Effector memory CD4-positive, alpha-beta T cell (primary cell): ENCODE measurements around the gene MPPED2.

Experiments
- DNase-seq, 3 donors: peaks; one replicate each; pipeline ENCODE4 v3.0.0-alpha.2; 2020
- H3K27ac ChIP-seq: 2 replicates; pipeline ENCODE4 v1.7.0; 2013; ENCODE audit warnings: mild to moderate bottlenecking, low read length, moderate library complexity; ENCODE audit not compliant: insufficient read depth, poor library complexity, severe bottlenecking
- H3K27me3 ChIP-seq: replicated peaks from 2 replicates; pipeline ENCODE4 v1.7.0; 2013; ENCODE audit warnings: mild to moderate bottlenecking, low read length; ENCODE audit not compliant: insufficient read depth, control insufficient read depth, poor library complexity, severe bottlenecking
- H3K36me3 ChIP-seq: 2 replicates; pipeline ENCODE4 v1.7.0; 2013; ENCODE audit warnings: mild to moderate bottlenecking, low read length, moderate library complexity; ENCODE audit not compliant: control insufficient read depth, insufficient read depth
- H3K4me1 ChIP-seq: 2 replicates; pipeline ENCODE4 v1.7.0; 2013; ENCODE audit warnings: low read length, mild to moderate bottlenecking; ENCODE audit not compliant: control insufficient read depth, insufficient read depth, poor library complexity, severe bottlenecking
- H3K4me3 ChIP-seq: 2 replicates; pipeline ENCODE4 v1.7.0; 2013; ENCODE audit warnings: low read length, low read depth, mild to moderate bottlenecking; ENCODE audit not compliant: insufficient read depth, poor library complexity, severe bottlenecking
- H3K9me3 ChIP-seq: 2 replicates; pipeline ENCODE4 v1.7.0; 2013; ENCODE audit warnings: mild to moderate bottlenecking, low read length, moderate library complexity; ENCODE audit not compliant: control insufficient read depth

The MPPED2 gene

GRCh38 chr11:30495437-30495836 lies 90.7 kb downstream of the MPPED2 start:
- Histone ChIP-seq H3K4me1 (no peaks in the 10 kb centered on the region), H3K27me3 (no peaks in the 10 kb centered on the region), H3K36me3 (no peaks in the 10 kb centered on the region), H3K4me3 (no peak overlapping the region), H3K9me3 (no peaks in the 10 kb centered on the region), H3K27ac (no peak overlapping the region)
- DNase-seq, result no peak

- Histone ChIP-seq H3K27ac (no peak overlapping the region), H3K4me3 (no peak overlapping the region), H3K27me3 (no peaks in the 10 kb centered on the region), H3K36me3 (no peaks in the 10 kb centered on the region), H3K9me3 (no peaks in the 10 kb centered on the region), H3K4me1 (no peaks in the 10 kb centered on the region)
- DNase-seq, result no peak
Observed at GRCh38 chr11:30489511-30489910, 96.6 kb downstream of the MPPED2 start.

GRCh38 chr11:30489076-30489475 lies 97.1 kb downstream of the MPPED2 start:
- Histone ChIP-seq H3K9me3 (no peaks in the 10 kb centered on the region), H3K27ac (no peak overlapping the region), H3K4me3 (no peak overlapping the region), H3K4me1 (no peaks in the 10 kb centered on the region), H3K27me3 (no peaks in the 10 kb centered on the region), H3K36me3 (no peaks in the 10 kb centered on the region)
- DNase-seq, result no peak

- H3K36me3 ChIP-seq, result no peaks in the 10 kb centered on the region
- no peak overlapping the region for H3K27ac ChIP-seq
- DNase-seq, result no peak
- no peaks in the 10 kb centered on the region for H3K9me3 ChIP-seq
- no peaks in the 10 kb centered on the region for H3K4me1 ChIP-seq
- no peak overlapping the region for H3K4me3 ChIP-seq
- no peaks in the 10 kb centered on the region for H3K27me3 ChIP-seq
Observed at GRCh38 chr11:30488304-30488998, 97.7 kb downstream of the MPPED2 start.

GRCh38 chr11:30487200-30487898 lies 98.8 kb downstream of the MPPED2 start:
- DNase-seq, result no peak
- Histone ChIP-seq H3K27me3 (no peaks in the 10 kb centered on the region), H3K36me3 (no peaks in the 10 kb centered on the region), H3K4me1 (no peaks in the 10 kb centered on the region), H3K9me3 (no peaks in the 10 kb centered on the region), H3K27ac (no peak overlapping the region), H3K4me3 (no peak overlapping the region)

DNA sequence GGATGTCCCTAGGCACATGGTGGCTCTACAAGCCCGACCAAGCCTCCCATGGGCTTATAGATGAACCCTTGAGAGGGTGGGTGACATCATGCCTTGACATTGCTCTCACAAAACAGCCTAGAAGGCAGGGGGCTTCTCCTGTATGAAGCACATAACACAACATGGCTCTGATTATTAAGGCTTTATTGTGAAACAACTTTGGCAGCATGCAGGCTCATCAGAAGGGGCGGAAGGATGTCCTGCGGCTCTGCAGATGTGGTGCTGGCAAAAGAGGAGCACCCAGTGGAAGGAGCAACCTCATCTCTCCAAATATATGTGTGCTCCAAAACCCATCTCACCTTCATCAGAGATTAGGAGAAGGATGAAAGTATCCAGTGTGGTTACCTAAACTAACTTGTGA lies 100.4 kb downstream of the MPPED2 start:
- DNase-seq, result no peak
- Histone ChIP-seq H3K9me3 (no peaks in the 10 kb centered on the region), H3K36me3 (no peaks in the 10 kb centered on the region), H3K27me3 (no peaks in the 10 kb centered on the region), H3K27ac (no peak overlapping the region), H3K4me3 (no peak overlapping the region), H3K4me1 (no peaks in the 10 kb centered on the region)

- Histone ChIP-seq H3K4me1 (no peaks in the 10 kb centered on the region), H3K27me3 (no peaks in the 10 kb centered on the region), H3K9me3 (no peaks in the 10 kb centered on the region), H3K36me3 (no peaks in the 10 kb centered on the region), H3K4me3 (no peak overlapping the region), H3K27ac (no peak overlapping the region)
- DNase-seq, result no peak
Observed at GRCh38 chr11:30485222-30485621, 100.9 kb downstream of the MPPED2 start.

DNA sequence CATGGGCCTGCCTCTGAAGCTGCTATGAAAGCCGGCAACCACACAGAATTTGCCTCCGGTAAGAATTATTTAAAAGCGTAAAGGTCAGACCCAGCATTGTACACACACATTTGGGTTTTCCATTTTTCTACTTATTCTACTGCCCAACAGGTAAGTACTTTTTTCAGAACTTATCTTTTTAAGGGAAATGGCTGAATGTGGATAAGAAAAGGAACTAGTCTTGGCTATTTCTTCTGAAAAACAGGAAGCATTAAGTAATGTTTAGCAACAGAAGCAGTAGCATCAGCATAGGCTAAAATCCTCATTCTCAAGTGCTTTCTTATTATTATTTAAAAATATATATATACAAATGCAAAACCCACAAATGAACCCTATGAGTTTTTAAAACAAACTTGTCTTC lies 103.1 kb downstream of the MPPED2 start:
- no peak for DNase-seq
- H3K27ac ChIP-seq, result no peak overlapping the region
- no peaks in the 10 kb centered on the region for H3K36me3 ChIP-seq
- H3K9me3 ChIP-seq, result no peaks in the 10 kb centered on the region
- no peaks in the 10 kb centered on the region for H3K4me1 ChIP-seq
- H3K4me3 ChIP-seq, result no peak overlapping the region
- H3K27me3 ChIP-seq, result no peaks in the 10 kb centered on the region

DNA sequence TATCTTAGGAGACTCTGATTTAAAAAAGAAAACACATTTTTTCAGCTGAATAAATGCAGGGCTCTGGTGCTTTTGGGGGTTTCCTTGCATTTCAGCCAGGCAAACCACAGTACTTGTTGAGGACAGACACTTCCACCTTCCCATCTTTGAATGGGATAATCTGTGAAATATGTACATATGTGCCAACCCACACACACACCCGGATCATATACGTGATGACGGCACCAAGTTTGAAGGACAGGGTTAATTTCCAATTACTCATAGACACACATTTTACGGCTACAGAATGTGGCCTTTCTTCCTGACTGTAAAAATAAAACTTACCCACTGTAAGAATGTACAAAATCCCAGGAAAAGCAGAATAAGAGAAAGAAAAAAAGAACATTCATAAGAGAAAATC lies 104.4 kb downstream of the MPPED2 start:
- H3K36me3 ChIP-seq, result no peaks in the 10 kb centered on the region
- H3K4me1 ChIP-seq, result no peaks in the 10 kb centered on the region
- DNase-seq, result no peak
- H3K4me3 ChIP-seq, result no peak overlapping the region
- H3K27me3 ChIP-seq, result no peaks in the 10 kb centered on the region
- H3K27ac ChIP-seq, result no peak overlapping the region
- H3K9me3 ChIP-seq, result no peaks in the 10 kb centered on the region

DNA sequence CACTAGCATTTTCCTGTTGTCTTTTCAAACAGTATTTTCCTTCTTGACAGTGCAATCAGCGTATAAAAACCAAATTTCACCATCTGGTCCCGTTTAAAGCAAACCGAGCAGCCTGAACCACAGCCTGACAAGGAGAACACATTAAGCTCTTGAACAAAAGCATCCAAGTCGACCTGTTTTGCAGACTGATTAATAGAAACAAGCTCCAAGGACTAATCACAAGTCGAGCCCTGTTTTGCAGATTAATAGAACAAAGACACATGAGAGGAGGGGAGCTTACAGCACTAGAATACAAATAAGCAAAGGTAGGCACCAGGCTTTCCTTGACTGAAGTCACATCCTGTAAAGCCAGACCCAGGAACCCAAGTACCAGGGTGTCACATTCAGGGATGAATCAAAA lies 104.8 kb downstream of the MPPED2 start:
- Histone ChIP-seq H3K4me3 (no peak overlapping the region), H3K9me3 (no peaks in the 10 kb centered on the region), H3K36me3 (no peaks in the 10 kb centered on the region), H3K27ac (no peak overlapping the region), H3K27me3 (no peaks in the 10 kb centered on the region), H3K4me1 (no peaks in the 10 kb centered on the region)
- DNase-seq, result no peak
